GM21825 (cell line): ENCODE data around the gene PHF21A.
"Not testable (repeated sequence)": the region's sequence is repeated elsewhere in the genome, so short reads cannot be mapped to it uniquely, and the experiment has no call there.

ENCODE experiments used
- ATAC-seq: cut with Tn5 transposase; IDR thresholded peaks from one replicate; pipeline ENCODE4 v1.9.1; 2021; ENCODE audit warnings: mild to moderate bottlenecking, moderate library complexity; ENCODE audit not compliant: unreplicated experiment

The PHF21A gene

GRCh38 chr11:46038529-46038928 lies 82.7 kb downstream of the PHF21A start:
- ATAC-seq: no peak

- no peak for ATAC-seq
Observed at GRCh38 chr11:46036969-46037368, 84.3 kb downstream of the PHF21A start.

GRCh38 chr11:46036009-46036408 lies 85.2 kb downstream of the PHF21A start:
- no peak for ATAC-seq

GRCh38 chr11:46034041-46034440 lies 87.2 kb downstream of the PHF21A start:
- no peak for ATAC-seq

GRCh38 chr11:46026606-46027293 lies 94.5 kb downstream of the PHF21A start:
- no peak for ATAC-seq

GRCh38 chr11:46020084-46020599 lies 101.1 kb downstream of the PHF21A start:
- ATAC-seq: no peak

GRCh38 chr11:46018651-46019050 lies 102.6 kb downstream of the PHF21A start:
- no peak for ATAC-seq

- no peak for ATAC-seq
Observed at GRCh38 chr11:46017341-46017740, 103.9 kb downstream of the PHF21A start.

GRCh38 chr11:46015941-46016340 lies 105.3 kb downstream of the PHF21A start:
- no peak for ATAC-seq

GRCh38 chr11:46014168-46014567 lies 107.1 kb downstream of the PHF21A start:
- ATAC-seq: not testable (repeated sequence)

- ATAC-seq: no peak
Observed at GRCh38 chr11:46012185-46012584, 109.1 kb downstream of the PHF21A start.

GRCh38 chr11:46010100-46010499 lies 111.2 kb downstream of the PHF21A start:
- no peak for ATAC-seq

GRCh38 chr11:46009647-46010046 lies 111.6 kb downstream of the PHF21A start:
- ATAC-seq: no peak

- peak; percentile 55 for ATAC-seq
Observed at GRCh38 chr11:46006418-46007070, 114.7 kb downstream of the PHF21A start.

GRCh38 chr11:46003572-46003971 lies 117.7 kb downstream of the PHF21A start:
- no peak for ATAC-seq

- no peak for ATAC-seq
Observed at GRCh38 chr11:46002189-46002588, 119.1 kb downstream of the PHF21A start.

- no peak for ATAC-seq
Observed at GRCh38 chr11:46001448-46001914, 119.8 kb downstream of the PHF21A start.

GRCh38 chr11:45997599-45997998 lies 123.7 kb downstream of the PHF21A start:
- no peak for ATAC-seq

- ATAC-seq: no peak
Observed at GRCh38 chr11:45995342-45995734, 125.9 kb downstream of the PHF21A start.

- no peak for ATAC-seq
Observed at GRCh38 chr11:45994371-45995341, 126.6 kb downstream of the PHF21A start.

- no peak for ATAC-seq
Observed at GRCh38 chr11:45993531-45994001, 127.7 kb downstream of the PHF21A start.
